AG04450 (cell line): ENCODE measurements around the gene GLIS1. TPM values are rescaled to one million over a fixed set of nuclear protein-coding genes. Genes with fewer than 3 reads are reported as not detected.
A peak's percentile ranks its signal among the peaks of the same experiment; 100 is the strongest.

Source experiments
- CTCF ChIA-PET: fragments of 300-600, 350-600 bp; formaldehyde crosslinking; extraction: SDS; loops from one replicate; lab custom pipeline; 2022; ENCODE audit warnings: antibody characterized with exemption, inconsistent platforms; lab: Charles Lee
- POLR2A ChIA-PET: fragments of 350-600 bp; formaldehyde crosslinking; extraction: SDS; loops from one replicate; lab custom pipeline; 2021; ENCODE audit warnings: antibody characterized with exemption, inconsistent platforms; lab: Yijun Ruan, JAX
- DNase-seq: peaks from one replicate; pipeline ENCODE4 v3.0.0-alpha.2; 2011; ENCODE audit warnings: low read depth, low spot score
- H3K27ac ChIP-seq: one replicate; pipeline ENCODE4 v1.5.1; 2012; ENCODE audit warnings: low read depth, low read length, control low read depth
- H3K27me3 ChIP-seq: one replicate; pipeline ENCODE4 v1.6.0; 2012; ENCODE audit warnings: low read length; ENCODE audit not compliant: control insufficient read depth, insufficient read depth
- H3K4me3 ChIP-seq: 2 replicates; pipeline ENCODE4 v1.5.1; 2011; ENCODE audit warnings: mild to moderate bottlenecking, low read depth, low read length, control low read depth
- H3K9me3 ChIP-seq: 2 replicates; pipeline ENCODE4 v1.5.1; 2012; ENCODE audit warnings: low read length; ENCODE audit not compliant: control insufficient read depth, insufficient read depth
- CTCF ChIP-seq: IDR thresholded peaks from 2 replicates; pipeline ENCODE4 v1.5.1; 2011; ENCODE audit warnings: low read depth, low read length, control low read depth, inconsistent platforms
- polyA plus RNA-seq: library from polyadenylated mRNA; depleted of rRNA; stranded (reverse); fragments of >200 nt; gene quantifications from 2 replicates; pipeline ENCODE4 v1.2.3, GENCODE V29; 2011

GLIS1 gene
- polyA plus RNA-seq, 1 experiment, result 0.77 TPM

GRCh38 chr1:53572815-53573173 lies 166.2 kb downstream of the GLIS1 start:
- no peak overlapping the region for H3K27ac ChIP-seq
- no peak for TF ChIP-seq CTCF
- no peak overlapping the region for H3K4me3 ChIP-seq
- H3K9me3 ChIP-seq, result no peaks in the 10 kb centered on the region
- DNase-seq, result no peak
- ChIA-PET POLR2A (interaction anchor here (1.2 kb wide), 1 partner anchor 12 kb away, joined by 4 read pairs; no protein-coding TSS in a partner anchor), CTCF (interaction anchor here (0.7 kb wide), 2 partner anchors 88 to 114 kb away, joined by 4 read pairs; no protein-coding TSS in a partner anchor)
- H3K27me3 ChIP-seq, result no peaks in the 10 kb centered on the region

- Histone ChIP-seq H3K27me3 (no peaks in the 10 kb centered on the region), H3K9me3 (peaks cover 4% of the 10 kb centered on the region; the same call in 1 of the 2 replicates), H3K27ac (peak overlapping the region; percentile 31), H3K4me3 (no peak overlapping the region)
- ChIA-PET CTCF (interaction anchor here (0.7 to 1.8 kb wide), 2 partner anchors 9 to 144 kb away, joined by 4 read pairs; no protein-coding TSS in a partner anchor), POLR2A (no interaction called here)
- DNase-seq, result peak; percentile 34
- no peak for TF ChIP-seq CTCF
Measured at GRCh38 chr1:53572065-53572814, 166.7 kb downstream of the GLIS1 start.

GRCh38 chr1:53568540-53568939 lies 170.4 kb downstream of the GLIS1 start:
- Histone ChIP-seq H3K9me3 (peaks cover 4% of the 10 kb centered on the region; the same call in 1 of the 2 replicates), H3K27ac (no peak overlapping the region), H3K4me3 (no peak overlapping the region), H3K27me3 (no peaks in the 10 kb centered on the region)
- ChIA-PET CTCF (no interaction called here), POLR2A (no interaction called here)
- TF ChIP-seq CTCF, result no peak
- DNase-seq, result no peak

GRCh38 chr1:53567851-53568250 lies 171.1 kb downstream of the GLIS1 start:
- H3K4me3 ChIP-seq, result no peak overlapping the region
- CTCF ChIA-PET, result interaction anchor here (0.8 kb wide), 1 partner anchor 293 kb away, joined by 3 read pairs; no protein-coding TSS in a partner anchor

More at GRCh38 chr1:53567851-53568250, 171.1 kb downstream of the GLIS1 start:
- no peak for DNase-seq
- TF ChIP-seq CTCF, result no peak
- H3K27me3 ChIP-seq, result no peaks in the 10 kb centered on the region
- peaks cover 4% of the 10 kb centered on the region; the same call in 1 of the 2 replicates for H3K9me3 ChIP-seq
- no peak overlapping the region for H3K27ac ChIP-seq
- POLR2A ChIA-PET, result no interaction called here
